ENCODE results near the gene MAST2.

MAST2 gene

DNA sequence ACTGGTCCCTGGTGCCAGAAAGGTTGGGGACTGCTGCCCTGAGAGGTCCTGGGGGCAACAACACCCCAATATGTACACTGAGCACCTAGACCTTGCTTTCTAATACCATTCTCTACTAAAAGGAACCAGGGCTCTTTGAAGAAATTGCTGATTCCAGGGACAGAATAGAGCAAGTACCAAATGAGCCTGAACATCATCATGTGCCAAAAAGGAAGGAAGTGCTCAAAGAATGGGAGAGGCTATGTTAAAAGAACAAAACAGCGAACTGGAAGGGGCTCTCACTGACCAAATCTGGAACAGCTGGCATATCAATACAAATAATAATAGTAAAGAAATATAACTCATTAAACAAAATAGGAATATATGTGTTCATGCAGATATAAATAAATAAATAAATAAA, 278.2 kb downstream of the MAST2 start:
- Histone ChIP-seq H2AFZ (ENCODE audit: insufficient read depth, low read length, poor library complexity) (no peak overlapping the region), H3K27me3 (ENCODE audit: insufficient read depth, low read length) (no peaks in the 10 kb centered on the region), H3K23ac (ENCODE audit: low read length) (no peak overlapping the region), H3K18ac (ENCODE audit: low read length) (no peak overlapping the region), H3K79me1 (ENCODE audit: low read length) (no peaks in the 10 kb centered on the region), H3K4me1 (ENCODE audit: control insufficient read depth in 1 of 2, insufficient read depth in 2 of 2, low read length in 2 of 2) (no peaks in the 10 kb centered on the region), H2BK12ac (ENCODE audit: low read length) (no peak overlapping the region), H3K79me2 (ENCODE audit: control insufficient read depth, insufficient read depth, low read length, poor library complexity) (no peaks in the 10 kb centered on the region), H4K12ac (ENCODE audit: low read depth, low read length) (no peak overlapping the region), H3K36me3 (ENCODE audit: control insufficient read depth in 1 of 2, insufficient read depth in 2 of 2, low read length in 2 of 2) (no peaks in the 10 kb centered on the region), H2BK5ac (ENCODE audit: low read depth, low read length, poor library complexity) (no peak overlapping the region), H3K4ac (ENCODE audit: low read depth, low read length) (no peak overlapping the region), H4K91ac (ENCODE audit: low read depth, low read length) (no peak overlapping the region), H3K27ac (ENCODE audit: low read depth, low read length) (no peak overlapping the region), H3K9me3 (ENCODE audit: insufficient read depth, low read depth, low read length) (peaks cover 2% of the 10 kb centered on the region), H3K14ac (ENCODE audit: low read length) (no peak overlapping the region), H3K4me2 (ENCODE audit: low read length) (no peak overlapping the region), H4K8ac (ENCODE audit: low read depth, low read length) (no peak overlapping the region), H3K4me3 (ENCODE audit: low read depth, low read length) (no peak overlapping the region), H2BK120ac (ENCODE audit: insufficient read depth, low read length, poor library complexity) (no peak overlapping the region), H2AK5ac (ENCODE audit: low read length) (no peak overlapping the region), H3K9ac (ENCODE audit: low read length) (no peak overlapping the region)
- no CpG with 5 or more reads among the region's 1 CpG for WGBS (ENCODE audit: extremely low coverage, insufficient coverage, insufficient read length)
- DNase-seq, result no peak

GRCh38 chr1:46083579-46083978, 280.2 kb downstream of the MAST2 start:
- Histone ChIP-seq H3K4me2 (ENCODE audit: low read length) (no peak overlapping the region), H3K27me3 (ENCODE audit: insufficient read depth, low read length) (no peaks in the 10 kb centered on the region), H3K18ac (ENCODE audit: low read length) (no peak overlapping the region), H3K23ac (ENCODE audit: low read length) (no peak overlapping the region), H3K27ac (ENCODE audit: low read depth, low read length) (no peak overlapping the region), H4K91ac (ENCODE audit: low read depth, low read length) (no peak overlapping the region), H4K8ac (ENCODE audit: low read depth, low read length) (no peak overlapping the region), H3K4me3 (ENCODE audit: low read depth, low read length) (no peak overlapping the region), H3K36me3 (ENCODE audit: control insufficient read depth in 1 of 2, insufficient read depth in 2 of 2, low read length in 2 of 2) (no peaks in the 10 kb centered on the region), H2AFZ (ENCODE audit: insufficient read depth, low read length, poor library complexity) (no peak overlapping the region), H3K79me2 (ENCODE audit: control insufficient read depth, insufficient read depth, low read length, poor library complexity) (no peaks in the 10 kb centered on the region), H4K12ac (ENCODE audit: low read depth, low read length) (no peak overlapping the region), H3K4ac (ENCODE audit: low read depth, low read length) (no peak overlapping the region), H3K4me1 (ENCODE audit: control insufficient read depth in 1 of 2, insufficient read depth in 2 of 2, low read length in 2 of 2) (no peaks in the 10 kb centered on the region), H3K14ac (ENCODE audit: low read length) (no peak overlapping the region), H3K79me1 (ENCODE audit: low read length) (no peaks in the 10 kb centered on the region), H2BK5ac (ENCODE audit: low read depth, low read length, poor library complexity) (no peak overlapping the region), H2BK120ac (ENCODE audit: insufficient read depth, low read length, poor library complexity) (no peak overlapping the region), H3K9me3 (ENCODE audit: insufficient read depth, low read depth, low read length) (peaks cover 2% of the 10 kb centered on the region), H2AK5ac (ENCODE audit: low read length) (no peak overlapping the region), H2BK12ac (ENCODE audit: low read length) (no peak overlapping the region), H3K9ac (ENCODE audit: low read length) (no peak overlapping the region)
- no peak for DNase-seq

GRCh38 chr1:46084553-46085451, 281.4 kb downstream of the MAST2 start:
- Histone ChIP-seq H4K8ac (ENCODE audit: low read depth, low read length) (no peak overlapping the region), H3K36me3 (ENCODE audit: control insufficient read depth in 1 of 2, insufficient read depth in 2 of 2, low read length in 2 of 2) (no peaks in the 10 kb centered on the region), H3K4me2 (ENCODE audit: low read length) (no peak overlapping the region), H2AFZ (ENCODE audit: insufficient read depth, low read length, poor library complexity) (no peak overlapping the region), H3K79me2 (ENCODE audit: control insufficient read depth, insufficient read depth, low read length, poor library complexity) (no peaks in the 10 kb centered on the region), H4K12ac (ENCODE audit: low read depth, low read length) (no peak overlapping the region), H2AK5ac (ENCODE audit: low read length) (no peak overlapping the region), H4K91ac (ENCODE audit: low read depth, low read length) (no peak overlapping the region), H3K14ac (ENCODE audit: low read length) (no peak overlapping the region), H3K79me1 (ENCODE audit: low read length) (no peaks in the 10 kb centered on the region), H3K4me1 (ENCODE audit: control insufficient read depth in 1 of 2, insufficient read depth in 2 of 2, low read length in 2 of 2) (no peaks in the 10 kb centered on the region), H3K23ac (ENCODE audit: low read length) (no peak overlapping the region), H2BK120ac (ENCODE audit: insufficient read depth, low read length, poor library complexity) (no peak overlapping the region), H3K4ac (ENCODE audit: low read depth, low read length) (no peak overlapping the region), H3K4me3 (ENCODE audit: low read depth, low read length) (no peak overlapping the region), H2BK5ac (ENCODE audit: low read depth, low read length, poor library complexity) (no peak overlapping the region), H3K9ac (ENCODE audit: low read length) (no peak overlapping the region), H2BK12ac (ENCODE audit: low read length) (no peak overlapping the region), H3K27ac (ENCODE audit: low read depth, low read length) (no peak overlapping the region), H3K18ac (ENCODE audit: low read length) (no peak overlapping the region), H3K27me3 (ENCODE audit: insufficient read depth, low read length) (no peaks in the 10 kb centered on the region), H3K9me3 (ENCODE audit: insufficient read depth, low read depth, low read length) (peaks cover 2% of the 10 kb centered on the region)
- WGBS (ENCODE audit: extremely low coverage, insufficient coverage, insufficient read length), result no CpG with 5 or more reads among the region's 1 CpG
- DNase-seq, result peak in 1 of 2 donors; percentile 56
